ENCODE measurements around the gene PLOD3. TPM values are rescaled to one million over a fixed set of nuclear protein-coding genes. Genes with fewer than 3 reads are reported as not detected.
"Not testable (repeated sequence)": the region's sequence is repeated elsewhere in the genome, so short reads cannot be mapped to it uniquely, and the experiment has no call there.

The PLOD3 gene
- polyA plus RNA-seq, 1 donor = 50.1 TPM

DNA sequence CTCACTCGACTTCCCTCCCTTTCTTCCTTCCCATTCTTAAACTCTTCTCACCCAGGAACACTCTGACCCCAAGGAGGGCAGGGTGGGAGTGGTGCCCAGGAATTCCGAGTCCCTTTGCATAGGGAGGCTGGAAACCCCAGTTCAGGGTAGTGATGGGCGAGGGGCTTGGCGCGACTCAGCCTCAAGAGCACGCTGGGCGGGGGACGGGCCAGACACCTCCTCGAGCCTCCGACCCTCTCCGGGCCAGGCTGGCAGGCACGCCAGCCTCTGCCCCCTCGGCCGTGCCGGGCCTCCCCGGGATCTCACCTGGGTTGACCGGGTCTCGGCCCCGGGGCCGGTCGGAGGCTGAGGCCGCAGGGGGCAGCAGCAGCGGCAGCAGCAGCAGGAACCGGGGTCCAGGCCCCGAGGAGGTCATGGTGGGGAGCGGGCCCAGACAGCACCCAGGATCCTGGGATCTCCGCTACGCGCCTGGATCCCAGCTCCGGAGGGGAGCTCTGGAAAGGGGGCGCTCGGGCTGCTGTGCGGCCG lies 457 bp downstream of the PLOD3 start:
- DNase-seq = no peak

DNA sequence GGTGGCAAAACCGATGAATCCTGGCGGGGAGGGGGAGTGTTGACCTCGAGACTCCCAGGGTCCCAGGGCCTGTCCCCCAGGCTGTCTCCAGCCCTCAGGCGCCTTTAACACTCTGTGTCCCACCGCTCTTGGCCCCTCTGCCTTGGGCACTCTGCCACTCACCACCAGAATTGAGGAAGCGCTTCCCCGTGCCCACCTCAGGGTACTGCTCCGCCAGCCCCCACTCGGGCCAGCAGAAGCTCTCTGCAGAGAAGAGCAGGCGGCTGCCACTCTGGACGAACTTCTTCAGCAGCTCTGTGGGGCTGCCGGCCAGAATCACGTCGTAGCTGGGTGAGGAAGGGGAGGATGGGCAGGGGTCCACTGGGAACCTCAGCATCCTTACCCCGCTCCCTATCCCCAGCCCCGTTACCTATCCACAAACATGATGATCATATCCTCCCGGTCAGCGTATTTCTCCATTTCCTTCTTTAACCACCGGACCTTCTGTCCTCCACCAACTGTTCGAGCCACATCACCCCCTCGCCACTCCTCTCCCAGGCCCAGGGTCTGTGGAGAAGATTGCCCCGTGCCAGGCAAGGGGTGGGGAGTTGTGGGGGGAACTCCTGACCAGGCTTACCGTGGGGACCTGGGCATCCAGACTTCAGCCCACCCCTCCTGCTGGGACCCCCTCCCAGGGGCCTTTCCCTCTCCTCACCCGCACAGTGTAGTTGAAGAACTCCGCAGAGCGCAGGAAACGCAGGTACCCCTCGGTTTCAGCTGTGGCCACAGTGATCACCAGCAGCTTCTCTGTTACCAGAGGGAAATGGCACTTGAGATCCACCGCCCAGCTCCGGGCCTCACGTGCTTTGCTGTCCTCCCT lies 1.2 kb downstream of the PLOD3 start:
- no peak for DNase-seq

DNA sequence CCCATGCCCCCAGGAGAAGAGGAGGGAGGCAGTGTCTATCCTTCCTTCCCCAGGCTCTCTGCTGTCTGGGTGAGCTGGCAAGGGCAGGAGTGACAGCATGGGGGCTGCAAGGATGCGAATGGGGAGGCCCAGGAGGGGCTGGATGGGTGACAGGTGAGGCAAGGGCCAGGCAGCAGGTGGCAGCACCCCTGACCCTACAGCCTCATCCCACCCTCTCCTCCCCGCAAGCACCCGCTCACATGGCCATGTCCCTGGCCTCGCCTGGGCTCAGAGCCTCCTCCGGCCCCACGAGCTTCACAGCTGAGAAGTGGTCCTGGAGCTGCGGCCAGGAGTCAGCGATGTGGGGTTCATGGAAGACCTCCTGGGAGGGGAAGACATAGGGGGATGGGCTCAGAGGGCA lies 5.4 kb downstream of the PLOD3 start:
- DNase-seq = no peak

DNA sequence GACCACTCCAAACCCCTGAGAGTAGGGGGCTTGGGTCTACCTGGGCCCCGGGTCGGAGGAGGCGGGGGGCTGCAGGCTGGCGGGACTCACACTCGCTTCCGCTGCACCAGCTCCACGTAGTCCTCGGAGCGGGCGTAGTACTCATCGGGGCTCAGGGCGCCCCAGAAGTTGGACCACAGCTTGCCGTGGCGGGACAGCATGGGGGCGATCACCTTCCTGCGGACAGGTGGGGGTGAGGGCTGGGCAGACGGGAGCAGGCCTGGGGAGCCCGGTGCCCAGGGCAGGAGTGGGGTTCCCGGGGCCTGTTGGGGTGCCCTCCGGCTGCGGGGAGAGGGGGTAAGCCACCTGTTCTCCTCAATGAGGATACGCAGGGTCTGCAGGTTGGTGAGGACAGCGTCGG lies 5.9 kb downstream of the PLOD3 start:
- DNase-seq = no peak

DNA sequence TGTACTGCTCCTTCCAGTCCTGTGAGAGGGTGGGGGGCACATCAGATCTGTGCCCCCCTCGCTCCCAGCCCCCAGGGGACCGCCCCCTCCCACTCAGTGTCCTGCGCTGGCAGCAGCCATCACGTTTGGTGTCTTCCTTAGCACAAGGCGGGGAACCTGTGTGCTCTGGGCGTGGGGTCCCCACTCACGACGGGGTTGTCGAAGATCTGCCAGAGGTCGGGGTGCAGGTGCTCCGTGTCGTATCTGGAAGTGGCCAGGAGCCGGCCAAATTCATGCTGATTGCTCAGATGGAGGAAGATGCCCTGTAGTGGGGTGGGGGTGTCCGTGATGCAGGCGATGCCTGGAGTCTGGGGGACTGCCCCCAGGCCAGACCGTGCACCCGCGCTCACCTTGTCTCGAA lies 7.2 kb downstream of the PLOD3 start:
- no peak for DNase-seq

- DNase-seq = no peak
Measured at GRCh38 chr7:101208794-101209193, 8.6 kb downstream of the PLOD3 start.

GRCh38 chr7:101207459-101207858 lies 9.9 kb downstream of the PLOD3 start:
- no peak for DNase-seq

DNA sequence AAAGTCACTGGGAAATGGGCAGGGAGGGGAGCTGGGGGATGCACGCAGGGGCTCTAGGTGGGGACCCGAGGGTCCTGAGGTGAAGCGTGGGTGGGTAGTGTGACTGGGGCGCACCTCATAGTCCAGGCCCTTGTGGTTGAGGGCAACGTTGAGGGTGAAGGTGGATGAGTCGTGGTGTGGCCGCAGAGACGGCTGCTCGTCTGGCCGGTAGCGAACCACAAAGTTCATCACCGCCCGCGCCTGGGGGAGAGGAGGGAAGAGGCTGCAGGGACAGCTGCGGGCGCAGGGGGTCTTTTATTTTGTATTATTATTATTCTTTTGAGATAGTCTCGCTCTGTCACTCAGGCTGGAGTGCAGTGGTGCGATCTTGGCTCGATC lies 10.7 kb downstream of the PLOD3 start:
- DNase-seq = no peak

- DNase-seq = no peak
Measured at GRCh38 chr7:101205901-101206664, 11.3 kb downstream of the PLOD3 start.

- DNase-seq = not testable (repeated sequence)
Measured at GRCh38 chr7:101203740-101204738, 13.3 kb downstream of the PLOD3 start.

- no peak for DNase-seq
Measured at GRCh38 chr7:101202603-101202918, 14.8 kb downstream of the PLOD3 start.

- DNase-seq = no peak
Measured at GRCh38 chr7:101201695-101202602, 15.4 kb downstream of the PLOD3 start.

- no peak for DNase-seq
Measured at GRCh38 chr7:101200862-101201599, 16.4 kb downstream of the PLOD3 start, which contains the start of gene MOGAT3. MOGAT3 (minus strand) TSS chr7:101201036; CDS start chr7:101200854, 182 bp downstream.

GRCh38 chr7:101200504-101200861 lies 16.9 kb downstream of the PLOD3 start:
- DNase-seq = no peak

DNA sequence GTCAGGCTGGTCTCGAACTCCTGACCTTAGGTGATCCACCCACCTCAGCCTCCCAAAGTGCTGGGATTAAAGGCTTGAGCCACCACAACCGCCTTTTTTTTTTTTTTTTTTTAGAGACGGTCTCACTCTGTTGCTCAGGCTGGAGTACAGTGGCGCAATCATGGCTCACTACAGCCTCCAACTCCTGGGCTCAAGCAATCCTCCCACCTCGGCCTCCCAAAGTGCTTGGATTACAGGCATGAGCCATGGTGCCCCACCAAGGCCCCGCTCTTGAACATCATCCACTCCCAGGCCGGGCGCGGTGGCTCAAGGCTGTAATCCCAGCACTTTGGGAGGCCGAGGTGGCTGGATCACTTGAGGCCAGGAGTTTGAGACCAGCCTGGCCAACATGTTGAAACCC lies 17.9 kb downstream of the PLOD3 start:
- not testable (repeated sequence) for DNase-seq

GRCh38 chr7:101198476-101198875 lies 18.9 kb downstream of the PLOD3 start:
- no peak for DNase-seq

GRCh38 chr7:101197991-101198390 lies 19.4 kb downstream of the PLOD3 start:
- DNase-seq = no peak

- DNase-seq = no peak
Measured at GRCh38 chr7:101195884-101196283, 21.5 kb downstream of the PLOD3 start.

GRCh38 chr7:101189109-101189508 lies 28.3 kb downstream of the PLOD3 start:
- DNase-seq = no peak

GRCh38 chr7:101186844-101187428 lies 30.4 kb downstream of the PLOD3 start:
- no peak for DNase-seq

All from left kidney (tissue), 2 donors.